ENCODE data around the gene CCNG1.

The CCNG1 gene

DNA sequence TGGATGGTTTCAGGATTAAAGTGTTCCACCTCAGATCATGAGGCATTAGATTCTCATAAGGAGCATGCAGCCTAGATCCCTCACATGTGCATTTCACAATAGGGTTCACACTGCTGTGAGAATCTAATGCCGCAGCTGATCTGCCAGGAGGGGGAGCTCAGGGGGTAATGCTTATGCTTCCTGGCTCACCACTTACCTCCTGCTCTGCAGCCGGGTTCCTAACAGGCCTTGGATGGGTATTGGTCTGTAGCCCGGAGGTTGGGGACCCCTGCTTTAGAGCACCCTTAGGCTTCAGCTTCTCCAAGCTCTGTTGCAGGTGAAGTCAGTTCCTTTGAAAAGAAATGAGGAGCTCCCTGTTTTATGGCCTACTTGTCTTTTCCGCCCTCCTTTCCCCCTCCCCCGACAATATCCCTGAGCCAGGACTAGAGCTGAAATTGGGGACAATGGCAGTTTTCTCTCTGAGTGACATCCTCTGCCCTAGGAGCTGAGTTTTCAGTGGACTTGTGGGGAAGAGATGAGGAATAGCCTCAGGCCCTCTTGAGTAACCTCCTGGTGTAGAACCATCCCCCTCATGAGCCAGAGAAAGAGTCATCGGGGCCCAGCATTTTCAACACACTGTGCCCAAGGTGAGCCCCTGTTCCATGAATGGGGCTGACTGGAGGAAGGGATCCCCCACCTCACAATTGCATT lies 51.8 kb downstream of the CCNG1 start:
- Histone ChIP-seq H3K9ac (no peak overlapping the region), H3K4me1 (no peaks in the 10 kb centered on the region), H2AFZ (no peak overlapping the region), H3K4me3 (ENCODE audit: low read depth, low read length) (no peak overlapping the region), H3K27me3 (ENCODE audit: control insufficient read depth, insufficient read depth, low read length) (no peaks in the 10 kb centered on the region), H3K4me2 (ENCODE audit: low read length) (no peak overlapping the region), H3K27ac (no peak overlapping the region), H3K36me3 (ENCODE audit: control insufficient read depth, insufficient read depth, low read length) (no peaks in the 10 kb centered on the region), H3K9me3 (ENCODE audit: control insufficient read depth, low read length) (no peaks in the 10 kb centered on the region), H3K79me2 (no peaks in the 10 kb centered on the region)
- TF ChIP-seq, protein P1, sequence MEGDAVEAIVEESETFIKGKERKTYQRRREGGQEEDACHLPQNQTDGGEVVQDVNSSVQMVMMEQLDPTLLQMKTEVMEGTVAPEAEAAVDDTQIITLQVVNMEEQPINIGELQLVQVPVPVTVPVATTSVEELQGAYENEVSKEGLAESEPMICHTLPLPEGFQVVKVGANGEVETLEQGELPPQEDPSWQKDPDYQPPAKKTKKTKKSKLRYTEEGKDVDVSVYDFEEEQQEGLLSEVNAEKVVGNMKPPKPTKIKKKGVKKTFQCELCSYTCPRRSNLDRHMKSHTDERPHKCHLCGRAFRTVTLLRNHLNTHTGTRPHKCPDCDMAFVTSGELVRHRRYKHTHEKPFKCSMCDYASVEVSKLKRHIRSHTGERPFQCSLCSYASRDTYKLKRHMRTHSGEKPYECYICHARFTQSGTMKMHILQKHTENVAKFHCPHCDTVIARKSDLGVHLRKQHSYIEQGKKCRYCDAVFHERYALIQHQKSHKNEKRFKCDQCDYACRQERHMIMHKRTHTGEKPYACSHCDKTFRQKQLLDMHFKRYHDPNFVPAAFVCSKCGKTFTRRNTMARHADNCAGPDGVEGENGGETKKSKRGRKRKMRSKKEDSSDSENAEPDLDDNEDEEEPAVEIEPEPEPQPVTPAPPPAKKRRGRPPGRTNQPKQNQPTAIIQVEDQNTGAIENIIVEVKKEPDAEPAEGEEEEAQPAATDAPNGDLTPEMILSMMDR (IDR thresholded peaks at IDR 0.05), result no peak

DNA sequence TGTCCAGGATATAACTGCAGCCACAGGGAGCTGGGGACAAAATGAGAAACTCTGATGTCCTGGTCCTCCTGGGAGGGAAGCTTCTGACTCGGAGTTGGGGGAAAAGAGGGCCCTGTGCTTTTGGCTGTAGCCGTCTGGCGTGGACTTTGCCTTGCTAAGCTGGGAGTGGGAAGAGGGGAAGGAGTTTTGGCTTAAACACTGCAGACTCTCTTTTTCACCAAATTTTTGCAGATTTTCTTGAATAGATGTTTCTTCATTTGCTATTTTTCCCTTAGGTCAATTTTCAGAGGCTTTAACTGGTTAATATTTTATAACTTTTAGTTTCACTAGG lies 52.3 kb downstream of the CCNG1 start:
- Histone ChIP-seq H3K79me2 (no peaks in the 10 kb centered on the region), H3K36me3 (ENCODE audit: control insufficient read depth, insufficient read depth, low read length) (no peaks in the 10 kb centered on the region), H3K4me1 (no peaks in the 10 kb centered on the region), H3K27ac (no peak overlapping the region), H3K4me2 (ENCODE audit: low read length) (no peak overlapping the region), H3K9ac (no peak overlapping the region), H3K27me3 (ENCODE audit: control insufficient read depth, insufficient read depth, low read length) (no peaks in the 10 kb centered on the region), H2AFZ (no peak overlapping the region), H3K9me3 (ENCODE audit: control insufficient read depth, low read length) (no peaks in the 10 kb centered on the region), H3K4me3 (ENCODE audit: low read depth, low read length) (no peak overlapping the region)
- TF ChIP-seq, protein P1 (IDR thresholded peaks at IDR 0.05), result no peak
